PC-9 (cell line): ENCODE measurements around the gene TAP2.

ENCODE experiments used
- EZH2 ChIP-seq: fragments of 200-600 bp; sonication (generic); IDR thresholded peaks from 2 replicates; pipeline ENCODE4 v1.8.0; 2017; ENCODE audit warnings: antibody characterized with exemption, low read depth
- TF ChIP-seq, protein P1 (sequence below): fragments of 200-600 bp; sonication (generic); conservative IDR thresholded peaks from 2 replicates; pipeline ENCODE4 v1.6.1; 2017; ENCODE audit warnings: mixed run types, antibody characterized with exemption, mild to moderate bottlenecking, moderate library complexity

DNA sequence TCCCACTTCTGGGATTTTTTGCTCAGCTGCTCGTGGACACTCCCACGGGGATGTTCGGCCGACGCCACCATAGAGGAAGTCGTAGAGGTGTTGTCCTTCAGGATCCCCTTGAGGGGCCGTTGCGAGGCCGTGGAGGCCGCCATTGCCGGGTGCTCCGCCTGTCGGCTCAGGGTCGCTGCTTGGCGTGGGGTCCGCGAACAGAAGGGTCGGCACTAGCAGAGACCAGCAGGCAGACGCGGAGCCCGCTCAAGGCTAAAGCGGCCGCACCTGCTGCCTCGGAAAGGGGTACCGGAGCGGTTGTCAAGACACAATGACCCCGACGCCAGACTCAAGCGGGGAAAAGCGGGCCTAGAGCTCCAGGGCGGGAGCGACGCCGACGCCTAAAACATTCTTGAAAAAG lies 41.2 kb upstream of the TAP2 start:
- TF ChIP-seq EZH2: no peak
- TF ChIP-seq, protein P1, sequence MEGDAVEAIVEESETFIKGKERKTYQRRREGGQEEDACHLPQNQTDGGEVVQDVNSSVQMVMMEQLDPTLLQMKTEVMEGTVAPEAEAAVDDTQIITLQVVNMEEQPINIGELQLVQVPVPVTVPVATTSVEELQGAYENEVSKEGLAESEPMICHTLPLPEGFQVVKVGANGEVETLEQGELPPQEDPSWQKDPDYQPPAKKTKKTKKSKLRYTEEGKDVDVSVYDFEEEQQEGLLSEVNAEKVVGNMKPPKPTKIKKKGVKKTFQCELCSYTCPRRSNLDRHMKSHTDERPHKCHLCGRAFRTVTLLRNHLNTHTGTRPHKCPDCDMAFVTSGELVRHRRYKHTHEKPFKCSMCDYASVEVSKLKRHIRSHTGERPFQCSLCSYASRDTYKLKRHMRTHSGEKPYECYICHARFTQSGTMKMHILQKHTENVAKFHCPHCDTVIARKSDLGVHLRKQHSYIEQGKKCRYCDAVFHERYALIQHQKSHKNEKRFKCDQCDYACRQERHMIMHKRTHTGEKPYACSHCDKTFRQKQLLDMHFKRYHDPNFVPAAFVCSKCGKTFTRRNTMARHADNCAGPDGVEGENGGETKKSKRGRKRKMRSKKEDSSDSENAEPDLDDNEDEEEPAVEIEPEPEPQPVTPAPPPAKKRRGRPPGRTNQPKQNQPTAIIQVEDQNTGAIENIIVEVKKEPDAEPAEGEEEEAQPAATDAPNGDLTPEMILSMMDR: no peak
